GM21381 (cell line): ENCODE results near the gene MYL5.
"Not testable (repeated sequence)": the region's sequence is repeated elsewhere in the genome, so short reads cannot be mapped to it uniquely, and the experiment has no call there.

ENCODE experiments used
- ATAC-seq: cut with Tn5 transposase; IDR thresholded peaks from one replicate; pipeline ENCODE4 v1.9.1; 2021; ENCODE audit warnings: mild to moderate bottlenecking, moderate library complexity; ENCODE audit not compliant: unreplicated experiment

Gene MYL5

DNA sequence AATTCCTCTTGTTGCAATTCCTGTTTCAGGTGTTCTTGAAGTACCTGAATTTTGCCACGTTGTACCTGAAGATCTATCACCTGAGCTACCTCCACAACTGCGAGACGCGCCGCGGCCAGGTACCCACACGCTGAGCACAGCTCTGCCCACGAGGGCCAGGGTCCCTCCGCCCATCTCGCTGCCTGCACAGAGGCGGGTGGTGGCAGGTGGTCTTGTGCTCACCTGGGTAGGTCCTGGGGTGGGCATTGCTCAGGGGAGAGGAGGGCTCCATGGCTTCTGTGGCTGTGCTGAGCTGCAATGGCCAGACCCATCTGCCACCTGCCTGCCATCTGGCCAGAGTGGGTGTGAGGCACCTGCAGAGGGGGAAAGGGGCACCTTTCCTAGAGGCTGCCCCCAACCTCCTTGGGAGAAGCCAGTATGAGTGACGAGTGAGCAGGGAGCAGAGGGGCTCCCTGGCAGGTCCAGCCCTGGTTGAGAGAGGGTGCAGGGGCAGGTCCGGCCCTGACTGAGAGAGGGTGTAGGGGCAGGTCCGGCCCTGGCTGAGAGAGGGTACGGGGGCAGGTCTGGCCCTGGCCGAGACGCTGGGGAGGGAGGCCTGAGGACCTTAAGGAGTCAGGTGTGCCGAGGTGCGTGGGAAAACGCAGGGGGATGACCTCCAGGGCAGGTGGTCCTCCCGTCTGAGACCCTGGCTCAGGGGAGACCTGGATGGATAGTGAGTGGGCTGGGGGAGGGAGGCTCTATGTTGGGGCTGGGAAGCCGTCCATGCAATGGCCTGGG lies 38.3 kb upstream of the MYL5 start:
- ATAC-seq = no peak

DNA sequence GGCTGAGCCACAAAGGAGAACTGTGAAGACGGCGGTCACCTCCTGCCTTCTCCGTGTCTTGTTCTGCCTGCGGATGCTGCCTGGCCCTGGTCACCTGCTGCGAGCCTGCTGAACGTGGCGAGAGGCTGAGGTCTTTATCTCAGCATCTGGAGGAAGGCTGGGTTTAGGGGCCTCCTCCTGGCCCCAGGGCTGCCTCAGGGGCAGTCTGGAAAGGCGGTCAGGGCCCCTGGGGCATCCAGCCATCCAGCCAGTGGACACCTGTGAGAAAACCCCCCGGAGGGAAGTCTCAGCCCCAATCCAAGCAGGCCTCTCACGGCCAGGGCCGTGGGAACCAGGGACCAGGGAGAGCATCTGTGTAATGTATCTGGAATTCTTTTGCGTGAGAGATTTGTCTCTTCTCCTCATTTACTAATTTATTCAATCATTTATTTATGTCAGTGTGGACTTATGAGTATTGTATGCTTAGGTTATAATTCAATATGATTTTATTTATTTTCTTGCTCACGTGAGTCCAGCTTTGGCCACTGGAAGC lies 37.6 kb upstream of the MYL5 start:
- no peak for ATAC-seq

- ATAC-seq = no peak
Measured at GRCh38 chr4:637536-638280, 36.6 kb upstream of the MYL5 start.

DNA sequence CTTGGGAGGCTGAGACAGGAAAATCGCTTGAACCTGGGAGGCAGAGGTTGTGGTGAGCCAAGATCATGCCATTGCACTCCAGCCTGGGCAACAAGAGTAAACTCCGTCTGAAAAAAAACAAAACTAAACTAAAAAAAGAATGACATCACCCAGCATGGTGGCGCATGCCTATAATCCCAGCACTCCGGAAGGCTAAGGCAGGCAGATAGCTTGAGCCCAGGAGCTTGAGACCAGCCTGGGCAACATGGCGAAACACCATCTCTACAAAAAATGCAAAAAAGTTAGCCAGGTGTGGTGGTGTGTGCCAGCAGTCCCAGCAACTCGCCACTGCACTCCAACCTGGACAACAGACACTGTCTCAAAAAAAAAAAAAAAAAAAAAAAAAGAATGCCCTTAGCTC lies 32.0 kb upstream of the MYL5 start:
- ATAC-seq = not testable (repeated sequence)

GRCh38 chr4:646460-646859 lies 27.9 kb upstream of the MYL5 start:
- ATAC-seq = no peak

GRCh38 chr4:647481-647880 lies 26.9 kb upstream of the MYL5 start:
- no peak for ATAC-seq

DNA sequence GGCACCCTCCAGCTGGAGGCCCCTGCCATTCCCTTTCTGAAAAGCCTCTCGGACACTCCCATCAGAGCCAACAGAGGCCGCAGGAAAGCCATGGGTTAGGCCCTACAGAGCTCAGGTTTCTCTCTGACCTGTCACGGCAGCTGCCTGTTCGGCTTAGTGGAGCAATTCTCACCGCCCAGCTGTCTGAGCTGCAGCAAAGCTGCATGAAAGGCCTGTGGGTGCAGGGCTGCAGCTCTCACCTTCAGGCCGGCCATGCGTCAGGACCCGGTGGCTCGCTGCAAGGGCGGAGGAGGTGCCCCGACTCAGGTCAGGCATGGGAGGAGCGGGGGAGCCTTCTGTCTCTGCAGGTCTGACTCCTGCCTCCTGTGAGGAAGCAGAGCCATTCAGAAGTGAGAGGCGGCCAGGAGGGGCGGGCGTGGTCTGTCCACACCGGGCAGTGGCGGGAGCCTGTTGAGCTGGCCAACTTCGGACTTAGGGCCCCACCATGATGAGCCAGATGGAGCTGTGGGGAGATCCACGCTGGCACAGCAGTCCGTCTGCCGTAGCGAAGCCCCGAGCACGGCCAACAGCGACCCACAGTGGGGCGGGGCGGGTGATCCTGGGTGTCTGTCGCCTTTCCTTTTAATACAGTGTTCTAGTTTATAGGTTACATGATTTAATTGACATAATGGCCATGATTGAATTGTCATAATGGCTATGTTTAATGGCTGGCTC lies 25.6 kb upstream of the MYL5 start:
- ATAC-seq = no peak

- ATAC-seq = no peak
Measured at GRCh38 chr4:649293-649625, 25.1 kb upstream of the MYL5 start.

DNA sequence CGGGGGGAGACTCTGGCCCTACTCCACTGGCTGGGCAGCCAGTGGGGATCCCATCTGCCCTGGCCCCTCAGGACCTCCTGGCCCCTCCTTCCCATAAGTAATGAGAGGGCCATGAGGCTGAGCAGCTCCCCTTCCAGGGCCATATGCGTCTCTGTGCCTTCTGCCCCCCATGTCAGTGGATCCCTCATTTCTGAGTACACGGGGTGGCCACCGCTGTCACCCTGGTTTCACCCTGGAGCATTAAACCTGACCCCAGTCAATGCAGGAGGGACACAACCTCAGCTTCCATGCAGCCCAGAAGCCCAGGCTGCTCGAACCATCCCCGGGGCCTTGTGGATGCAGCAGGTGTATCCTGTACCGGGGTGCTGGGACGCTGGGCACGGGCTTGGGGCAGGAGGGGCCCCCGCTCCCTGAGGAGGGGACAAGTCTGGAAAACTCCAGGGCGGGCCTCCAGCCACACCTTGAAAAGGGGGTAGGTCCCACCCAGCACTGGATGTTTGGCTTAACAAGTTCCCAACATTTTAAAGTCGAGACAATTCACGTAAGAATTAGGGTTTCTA lies 24.5 kb upstream of the MYL5 start:
- ATAC-seq = no peak

- ATAC-seq = no peak
Measured at GRCh38 chr4:650461-650860, 23.9 kb upstream of the MYL5 start.

GRCh38 chr4:650951-651883 lies 23.1 kb upstream of the MYL5 start:
- no peak for ATAC-seq

GRCh38 chr4:651884-652642 lies 22.3 kb upstream of the MYL5 start:
- no peak for ATAC-seq

GRCh38 chr4:653080-653821 lies 21.1 kb upstream of the MYL5 start:
- no peak for ATAC-seq

DNA sequence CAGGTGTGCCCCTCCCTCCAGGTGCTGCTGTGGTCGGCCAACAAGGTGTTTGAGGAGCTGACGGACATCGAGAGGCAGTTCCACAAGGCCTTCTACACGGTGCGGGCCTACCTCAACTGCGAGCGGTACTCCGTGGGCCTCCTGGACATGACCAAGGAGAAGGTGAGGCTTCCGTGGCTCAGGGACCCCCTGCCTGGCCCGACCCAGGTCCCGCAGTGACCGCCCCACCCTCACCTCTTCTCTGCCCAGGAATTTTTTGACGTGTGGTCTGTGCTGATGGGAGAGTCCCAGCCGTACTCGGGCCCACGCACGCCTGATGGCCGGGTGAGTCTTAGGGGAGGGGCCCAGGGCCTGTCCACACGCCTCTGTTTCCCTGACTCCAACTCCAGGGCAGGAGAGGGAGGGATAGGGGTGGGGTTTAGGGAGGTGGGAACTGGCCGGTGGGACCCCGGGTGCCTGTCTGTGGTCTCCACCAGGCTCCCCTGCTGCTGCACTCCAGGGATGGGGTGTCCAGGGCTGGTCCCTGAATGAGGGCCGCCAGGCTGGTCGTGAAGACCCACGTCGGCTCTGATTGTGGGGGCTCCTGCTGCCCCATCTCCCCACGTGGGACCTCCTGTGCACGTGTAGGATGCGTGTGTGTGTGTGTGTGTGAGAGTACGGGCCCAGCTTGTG lies 20.4 kb upstream of the MYL5 start:
- ATAC-seq = no peak

- ATAC-seq = no peak
Measured at GRCh38 chr4:654503-654845, 19.9 kb upstream of the MYL5 start.

- no peak for ATAC-seq
Measured at GRCh38 chr4:654871-655463, 19.4 kb upstream of the MYL5 start.

DNA sequence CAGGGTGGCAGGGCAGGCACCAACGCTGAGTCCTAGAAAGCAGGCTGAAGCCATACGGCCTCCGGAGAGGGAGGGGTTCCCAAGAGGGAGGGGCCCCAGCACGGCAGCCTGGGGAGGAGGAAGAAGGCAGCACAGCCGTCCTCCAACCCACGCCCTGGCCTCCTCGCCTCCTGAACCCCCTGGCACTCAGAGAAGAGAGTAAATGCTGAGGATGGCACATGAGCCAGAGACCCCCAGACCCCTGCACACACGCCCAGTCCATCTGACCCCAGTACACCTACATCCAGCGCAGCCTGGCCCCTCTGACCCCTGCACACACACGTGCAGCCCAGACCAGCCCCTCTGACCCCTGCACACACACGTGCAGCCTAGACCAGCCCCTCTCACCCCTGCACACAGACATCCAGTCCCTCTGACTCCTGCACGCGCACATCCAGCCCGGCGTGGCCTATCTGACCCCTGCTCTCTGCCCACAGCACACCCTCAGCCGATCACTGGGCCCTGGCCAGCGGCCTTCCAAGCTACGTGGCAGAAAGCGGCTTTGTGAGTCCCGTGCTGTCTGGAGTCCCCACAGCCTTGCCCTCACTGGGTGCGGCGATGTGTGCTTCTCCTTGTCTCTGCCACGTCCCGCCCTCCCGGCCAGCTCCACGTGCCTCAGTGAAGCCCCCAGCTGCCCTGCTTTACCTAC lies 18.7 kb upstream of the MYL5 start:
- ATAC-seq = no peak
